Left lung (tissue), 10 donors: Measurements from ENCODE around the gene ANTXR2. TPM values are rescaled to one million over a fixed set of nuclear protein-coding genes. Genes with fewer than 3 reads are reported as not detected.

ENCODE experiments used
- ATAC-seq: fragments of 200-7000 bp; cut with Tn5 transposase; one replicate; pipeline ENCODE4 v1.9.1; 2020; ENCODE audit warnings: moderate library complexity
- DNase-seq, 4 donors: peaks; one replicate each; pipeline ENCODE4 v3.0.0-alpha.2; 2013 to 2020
- H3K27ac ChIP-seq, 2 donors: fragments of 200-600 bp; sonication (generic) in 1 of 2; one replicate each; pipeline versions ENCODE4 v1.5.0 to v1.8.0; 2020 to 2021
- H3K27me3 ChIP-seq, 2 donors: fragments of 200-600 bp; sonication (generic) in 1 of 2; one replicate each; pipeline versions ENCODE4 v1.5.0 to v1.8.0; 2020 to 2021
- H3K36me3 ChIP-seq, 2 donors: fragments of 200-600 bp; sonication (generic) in 1 of 2; one replicate each; pipeline versions ENCODE4 v1.5.0 to v1.8.0; 2020 to 2021
- H3K4me1 ChIP-seq, 2 donors: fragments of 200-600 bp; one replicate each; pipeline ENCODE4 v1.8.0; 2021
- H3K4me3 ChIP-seq, 2 donors: fragments of 200-600 bp; sonication (generic) in 1 of 2; one replicate each; pipeline versions ENCODE4 v1.5.0 to v1.8.0; 2020 to 2021; ENCODE audit warnings: mild to moderate bottlenecking in 1 of 2
- H3K9me3 ChIP-seq, 2 donors: fragments of 200-600 bp; sonication (generic) in 1 of 2; one replicate each; pipeline versions ENCODE4 v1.5.0 to v1.8.0; 2020 to 2021
- CTCF ChIP-seq, 2 donors: fragments of 200-600 bp; sonication (generic) in 1 of 2; IDR thresholded peaks; one replicate each; pipeline versions ENCODE4 v1.5.0 to v1.8.0; 2021; ENCODE audit warnings: antibody characterized with exemption in 2 of 2
- intact Hi-C, 2 donors: fragments of 100-400 bp; cut with DNase I; formaldehyde crosslinking; loops; one replicate each; pipeline versions ENCODE4 v1.11.2 to v1.14.2; 2022
- polyA plus RNA-seq, 6 donors: library from polyadenylated mRNA; unstranded; fragments of 120-200 nt; gene quantifications; one replicate each; pipeline ENCODE4 v1.2.1, GENCODE V29; 2013; ENCODE audit not compliant: insufficient read length in 6 of 6
- total RNA-seq, 2 donors: library from RNA; stranded (reverse); fragmentation: NEBNext Ultra II Directional; extraction: Animal tissue kit (Norgen Biotek cat#: 25700); gene quantifications; one replicate each; pipeline ENCODE4 v1.2.1, GENCODE V29; 2021
- donor health status: DM: no; HTN: yes; CAD: no.
- donor health status: DM: no; HTN: no; CAD: no.

The ANTXR2 gene
- total and polyA plus RNA-seq, 8 donors, result 45.6 to 73.3 (median 66.1) TPM

DNA sequence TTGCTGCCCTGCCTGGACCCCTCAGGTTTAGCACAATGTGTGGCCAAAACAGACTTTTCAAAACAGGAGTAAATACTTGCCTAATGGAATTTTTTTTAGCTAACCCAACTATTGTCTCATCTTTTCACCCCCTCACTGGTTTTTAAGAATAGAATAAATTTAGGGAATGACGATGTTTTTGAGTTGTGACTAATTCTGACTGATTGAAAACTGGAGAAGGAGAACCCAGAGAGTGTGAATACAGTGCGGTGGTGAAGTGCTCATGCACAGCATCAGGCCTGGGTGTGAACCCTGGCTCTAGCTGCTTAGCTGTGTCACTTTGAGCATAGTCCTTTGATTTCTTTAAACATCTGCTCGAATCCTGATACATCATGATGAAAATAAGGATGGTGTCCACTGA, 10.5 kb downstream of the ANTXR2 start:
- no peak for DNase-seq
- intact Hi-C loops, result no loop called here
- Histone ChIP-seq H3K4me3 (no peak overlapping the region), H3K27ac (no peak overlapping the region), H3K9me3 (no peaks in the 10 kb centered on the region), H3K4me1 (peaks cover 0 to 24% of the 10 kb centered on the region in 2 donors), H3K27me3 (no peaks in the 10 kb centered on the region), H3K36me3 (peaks cover 0 to 23% of the 10 kb centered on the region in 2 donors)
- TF ChIP-seq CTCF (IDR thresholded peaks at IDR 0.05), result no peak
- no peak for ATAC-seq

GRCh38 chr4:80060804-80061203, 12.2 kb downstream of the ANTXR2 start:
- Histone ChIP-seq H3K9me3 (no peaks in the 10 kb centered on the region), H3K4me1 (peaks cover 0 to 21% of the 10 kb centered on the region in 2 donors), H3K36me3 (peaks cover 0 to 8% of the 10 kb centered on the region in 2 donors), H3K4me3 (no peak overlapping the region), H3K27ac (no peak overlapping the region), H3K27me3 (no peaks in the 10 kb centered on the region)
- DNase-seq, result peak in 1 of 4 donors; percentile 27
- TF ChIP-seq CTCF (IDR thresholded peaks at IDR 0.05), result no peak
- ATAC-seq, result no peak
- intact Hi-C loops, result no loop called here

- peak; percentile 83 for ATAC-seq
- peak overlapping the region in 1 of 2 donors; percentile 84 for H3K27ac ChIP-seq
- intact Hi-C loops, result no loop called here
- DNase-seq, result no peak
- no peaks in the 10 kb centered on the region for H3K27me3 ChIP-seq
- peaks cover 0 to 18% of the 10 kb centered on the region in 2 donors for H3K4me1 ChIP-seq
- peaks cover 0 to 16% of the 10 kb centered on the region in 2 donors for H3K36me3 ChIP-seq
- TF ChIP-seq CTCF (IDR thresholded peaks at IDR 0.05), result no peak
- no peak overlapping the region for H3K4me3 ChIP-seq
- H3K9me3 ChIP-seq, result no peaks in the 10 kb centered on the region
These were observed 14.3 kb downstream of the ANTXR2 start for GRCh38 chr4:80058740-80059139.

GRCh38 chr4:80054375-80054774, 18.7 kb downstream of the ANTXR2 start:
- Histone ChIP-seq H3K36me3 (peaks cover 0 to 29% of the 10 kb centered on the region in 2 donors), H3K4me3 (no peak overlapping the region), H3K4me1 (peaks cover 0 to 17% of the 10 kb centered on the region in 2 donors), H3K27me3 (no peaks in the 10 kb centered on the region), H3K27ac (no peak overlapping the region), H3K9me3 (no peaks in the 10 kb centered on the region)
- intact Hi-C loops, result no loop called here
- TF ChIP-seq CTCF (IDR thresholded peaks at IDR 0.05), result no peak
- DNase-seq, result no peak
- ATAC-seq, result no peak

GRCh38 chr4:80053140-80053910, 19.7 kb downstream of the ANTXR2 start:
- peaks cover 0 to 30% of the 10 kb centered on the region in 2 donors for H3K36me3 ChIP-seq
- H3K27ac ChIP-seq, result no peak overlapping the region
- intact Hi-C loops, result no loop called here
- no peaks in the 10 kb centered on the region for H3K27me3 ChIP-seq
- ATAC-seq (no peak), DNase-seq (no peak)
- TF ChIP-seq CTCF (IDR thresholded peaks at IDR 0.05), result no peak
- H3K4me3 ChIP-seq, result no peak overlapping the region
- H3K9me3 ChIP-seq, result no peaks in the 10 kb centered on the region
- H3K4me1 ChIP-seq, result peaks cover 0 to 7% of the 10 kb centered on the region in 2 donors
